Activated CD4-positive, alpha-beta T cell treated with anti-CD3 and anti-CD28 coated beads, Interleukin-2, amount 10 ng/mL, durations not matched to agents 7 days and 5 days (primary cell): ENCODE measurements around the gene ZNF407. TPM values are rescaled to one million over a fixed set of nuclear protein-coding genes. Genes with fewer than 3 reads are reported as not detected.

Experiments used
- CTCF ChIA-PET: fragments of 350-600 bp; sonication (Branson Sonifier 250); formaldehyde crosslinking; loops from one replicate; lab custom pipeline; 2021; ENCODE audit warnings: antibody characterized with exemption; lab: Charles Lee
- POLR2A ChIA-PET: fragments of 350-600 bp; sonication (Branson Sonifier 250); formaldehyde crosslinking; loops from one replicate; lab custom pipeline; 2021; ENCODE audit warnings: antibody characterized with exemption; lab: Charles Lee
- DNase-seq: peaks from one replicate; pipeline ENCODE4 v3.0.0-alpha.2; 2020
- H3K27ac Mint-ChIP-seq: one replicate; pipeline ENCODE4 v1.8.0; 2021; ENCODE audit warnings: mild to moderate bottlenecking, moderate library complexity, mixed read lengths
- H3K27me3 Mint-ChIP-seq: one replicate; pipeline ENCODE4 v1.8.0; 2021; ENCODE audit warnings: mixed read lengths
- H3K36me3 Mint-ChIP-seq: one replicate; pipeline ENCODE4 v1.8.0; 2021; ENCODE audit warnings: low read depth, mixed read lengths
- H3K4me1 Mint-ChIP-seq: one replicate; pipeline ENCODE4 v1.8.0; 2021; ENCODE audit warnings: mixed read lengths
- H3K4me3 Mint-ChIP-seq: one replicate; pipeline ENCODE4 v1.8.0; 2021; ENCODE audit warnings: mild to moderate bottlenecking, moderate library complexity, mixed read lengths
- H3K9me3 Mint-ChIP-seq: one replicate; pipeline ENCODE4 v1.8.0; 2021; ENCODE audit warnings: mixed read lengths
- total RNA-seq, 2 experiments: library from RNA; stranded (reverse); gene quantifications; one replicate each; pipeline ENCODE4 v1.2.3, GENCODE V29; 2021

The ZNF407 gene
- total RNA-seq, 2 experiments from 2014 or later: 19.3 TPM

GRCh38 chr18:74825460-74825859 lies 227.8 kb downstream of the ZNF407 start:
- ChIA-PET CTCF (no interaction called here), POLR2A (no interaction called here)
- H3K4me1 Mint-ChIP-seq: no peaks in the 10 kb centered on the region
- DNase-seq: no peak
- H3K9me3 Mint-ChIP-seq: peaks cover 8% of the 10 kb centered on the region
- peaks cover 20% of the 10 kb centered on the region for H3K36me3 Mint-ChIP-seq
- H3K4me3 Mint-ChIP-seq: no peak overlapping the region
- H3K27me3 Mint-ChIP-seq: no peaks in the 10 kb centered on the region
- no peak overlapping the region for H3K27ac Mint-ChIP-seq

GRCh38 chr18:74826572-74826971 lies 228.9 kb downstream of the ZNF407 start:
- Mint-ChIP-seq H3K4me1 (no peaks in the 10 kb centered on the region), H3K27ac (no peak overlapping the region), H3K4me3 (no peak overlapping the region), H3K27me3 (no peaks in the 10 kb centered on the region), H3K36me3 (peaks cover 13% of the 10 kb centered on the region), H3K9me3 (peaks cover 4% of the 10 kb centered on the region)
- POLR2A ChIA-PET: no interaction called here
- CTCF ChIA-PET: no interaction called here
- DNase-seq: no peak

GRCh38 chr18:74828200-74828599 lies 230.5 kb downstream of the ZNF407 start:
- ChIA-PET POLR2A (no interaction called here), CTCF (no interaction called here)
- no peak overlapping the region for H3K27ac Mint-ChIP-seq
- no peak for DNase-seq
- peaks cover 1% of the 10 kb centered on the region for H3K9me3 Mint-ChIP-seq
- peaks cover 2% of the 10 kb centered on the region for H3K4me1 Mint-ChIP-seq
- peaks cover 6% of the 10 kb centered on the region for H3K36me3 Mint-ChIP-seq
- H3K4me3 Mint-ChIP-seq: no peak overlapping the region
- no peaks in the 10 kb centered on the region for H3K27me3 Mint-ChIP-seq

GRCh38 chr18:74831571-74832250 lies 234.0 kb downstream of the ZNF407 start:
- Mint-ChIP-seq H3K27me3 (no peaks in the 10 kb centered on the region), H3K9me3 (no peaks in the 10 kb centered on the region), H3K27ac (no peak overlapping the region), H3K36me3 (no peaks in the 10 kb centered on the region), H3K4me1 (peaks cover 4% of the 10 kb centered on the region), H3K4me3 (no peak overlapping the region)
- no peak for DNase-seq
- CTCF ChIA-PET: interaction anchor here (0.6 kb wide), 1 partner anchor 286 kb away, joined by 3 read pairs; no protein-coding TSS in a partner anchor
- POLR2A ChIA-PET: no interaction called here

GRCh38 chr18:74832381-74832780 lies 234.7 kb downstream of the ZNF407 start:
- Mint-ChIP-seq H3K4me3 (no peak overlapping the region), H3K36me3 (no peaks in the 10 kb centered on the region), H3K4me1 (peaks cover 4% of the 10 kb centered on the region), H3K27ac (no peak overlapping the region), H3K27me3 (no peaks in the 10 kb centered on the region), H3K9me3 (no peaks in the 10 kb centered on the region)
- POLR2A ChIA-PET: no interaction called here
- CTCF ChIA-PET: no interaction called here
- DNase-seq: no peak

- peaks cover under 1% of the 10 kb centered on the region for H3K36me3 Mint-ChIP-seq
- H3K9me3 Mint-ChIP-seq: no peaks in the 10 kb centered on the region
- ChIA-PET CTCF (no interaction called here), POLR2A (no interaction called here)
- H3K27ac Mint-ChIP-seq: no peak overlapping the region
- H3K4me1 Mint-ChIP-seq: peaks cover 9% of the 10 kb centered on the region
- DNase-seq: no peak
- no peaks in the 10 kb centered on the region for H3K27me3 Mint-ChIP-seq
- no peak overlapping the region for H3K4me3 Mint-ChIP-seq
These were observed 235.3 kb downstream of the ZNF407 start for GRCh38 chr18:74832999-74833398.

GRCh38 chr18:74834424-74835309 lies 237.0 kb downstream of the ZNF407 start:
- peaks cover 2% of the 10 kb centered on the region for H3K36me3 Mint-ChIP-seq
- ChIA-PET CTCF (interaction anchor here (1.3 kb wide), 1 partner anchor 15 kb away, joined by 3 read pairs; no protein-coding TSS in a partner anchor), POLR2A (no interaction called here)
- DNase-seq: no peak
- no peaks in the 10 kb centered on the region for H3K9me3 Mint-ChIP-seq
- no peak overlapping the region for H3K4me3 Mint-ChIP-seq
- no peaks in the 10 kb centered on the region for H3K27me3 Mint-ChIP-seq
- H3K27ac Mint-ChIP-seq: no peak overlapping the region
- H3K4me1 Mint-ChIP-seq: peaks cover 19% of the 10 kb centered on the region

GRCh38 chr18:74836296-74837139 lies 238.8 kb downstream of the ZNF407 start:
- Mint-ChIP-seq H3K4me1 (peaks cover 38% of the 10 kb centered on the region), H3K9me3 (no peaks in the 10 kb centered on the region), H3K27ac (no peak overlapping the region), H3K27me3 (no peaks in the 10 kb centered on the region), H3K4me3 (no peak overlapping the region), H3K36me3 (peaks cover 11% of the 10 kb centered on the region)
- CTCF ChIA-PET: interaction anchor here (0.9 to 1.1 kb wide), 2 partner anchors 12 to 34 kb away, joined by 3 to 5 read pairs; no protein-coding TSS in a partner anchor
- DNase-seq: no peak
- POLR2A ChIA-PET: no interaction called here

GRCh38 chr18:74840492-74841167 lies 243.0 kb downstream of the ZNF407 start:
- H3K4me3 Mint-ChIP-seq: no peak overlapping the region
- peak overlapping the region; percentile 81 for H3K27ac Mint-ChIP-seq
- H3K36me3 Mint-ChIP-seq: peaks cover 11% of the 10 kb centered on the region
- peak; percentile 12 for DNase-seq
- POLR2A ChIA-PET: no interaction called here
- peaks cover 34% of the 10 kb centered on the region for H3K4me1 Mint-ChIP-seq
- H3K9me3 Mint-ChIP-seq: no peaks in the 10 kb centered on the region
- CTCF ChIA-PET: no interaction called here
- no peaks in the 10 kb centered on the region for H3K27me3 Mint-ChIP-seq

GRCh38 chr18:74841248-74841647 lies 243.6 kb downstream of the ZNF407 start:
- no peak for DNase-seq
- H3K36me3 Mint-ChIP-seq: peaks cover 11% of the 10 kb centered on the region
- H3K9me3 Mint-ChIP-seq: no peaks in the 10 kb centered on the region
- no peaks in the 10 kb centered on the region for H3K27me3 Mint-ChIP-seq
- ChIA-PET CTCF (no interaction called here), POLR2A (no interaction called here)
- peak overlapping the region; percentile 81 for H3K27ac Mint-ChIP-seq
- peaks cover 34% of the 10 kb centered on the region for H3K4me1 Mint-ChIP-seq
- H3K4me3 Mint-ChIP-seq: no peak overlapping the region

- no peaks in the 10 kb centered on the region for H3K36me3 Mint-ChIP-seq
- no peaks in the 10 kb centered on the region for H3K9me3 Mint-ChIP-seq
- no peak overlapping the region for H3K4me3 Mint-ChIP-seq
- H3K27me3 Mint-ChIP-seq: no peaks in the 10 kb centered on the region
- POLR2A ChIA-PET: no interaction called here
- no peak overlapping the region for H3K27ac Mint-ChIP-seq
- CTCF ChIA-PET: interaction anchor here (1.1 kb wide), 1 partner anchor 11 kb away, joined by 5 read pairs; no protein-coding TSS in a partner anchor
- H3K4me1 Mint-ChIP-seq: no peaks in the 10 kb centered on the region
- no peak for DNase-seq
These were observed 251.6 kb downstream of the ZNF407 start for GRCh38 chr18:74849301-74849700.

- no peak for DNase-seq
- Mint-ChIP-seq H3K36me3 (no peaks in the 10 kb centered on the region), H3K4me1 (no peaks in the 10 kb centered on the region), H3K9me3 (no peaks in the 10 kb centered on the region), H3K27ac (no peak overlapping the region), H3K27me3 (no peaks in the 10 kb centered on the region), H3K4me3 (no peak overlapping the region)
- POLR2A ChIA-PET: no interaction called here
- CTCF ChIA-PET: no interaction called here
These were observed 258.8 kb downstream of the ZNF407 start for GRCh38 chr18:74856434-74856833.
